Measurements from ENCODE around the gene MILR1. TPM values are rescaled to one million over a fixed set of nuclear protein-coding genes. Genes with fewer than 3 reads are reported as not detected.

MILR1 gene
- total RNA-seq, 1 donor from 2014 or later: 1.9 TPM

- Histone ChIP-seq H2AFZ (ENCODE audit: low read depth, low read length) (no peak overlapping the region), H3K4me2 (ENCODE audit: low read length) (no peak overlapping the region), H3K27ac (ENCODE audit: low read depth, low read length) (no peak overlapping the region), H3K79me2 (ENCODE audit: insufficient read depth, low read length) (no peaks in the 10 kb centered on the region), H3K4me1 (ENCODE audit: insufficient read depth, low read length) (no peaks in the 10 kb centered on the region), H4K20me1 (ENCODE audit: insufficient read depth, low read length) (no peaks in the 10 kb centered on the region), H3K36me3 (ENCODE audit: insufficient read depth, low read length) (peaks cover 5% of the 10 kb centered on the region), H3K9me3 (ENCODE audit: insufficient read depth, low read depth, low read length) (no peaks in the 10 kb centered on the region), H3K9ac (ENCODE audit: low read length) (no peak overlapping the region), H3K27me3 (ENCODE audit: insufficient read depth, low read length) (no peaks in the 10 kb centered on the region), H3K4me3 (ENCODE audit: insufficient read depth, low read depth, low read length) (no peak overlapping the region)
- Mint-ChIP-seq H3K36me3 (ENCODE audit: low read depth, unreplicated experiment) (peaks cover 2% of the 10 kb centered on the region), H3K27ac (ENCODE audit: unreplicated experiment) (no peak overlapping the region), H3K4me1 (ENCODE audit: low read depth, unreplicated experiment) (peaks cover 8% of the 10 kb centered on the region), H3K27me3 (ENCODE audit: low read depth, unreplicated experiment) (no peaks in the 10 kb centered on the region), H3K4me3 (ENCODE audit: unreplicated experiment) (no peak overlapping the region), H3K9me3 (ENCODE audit: unreplicated experiment) (no peaks in the 10 kb centered on the region)
- FAIRE-seq: no peak
- DNase-seq (ENCODE audit: low read depth): no peak
- no peak for TF ChIP-seq CTCF (IDR thresholded peaks at IDR 0.05; ENCODE audit: insufficient read depth, low read depth, low read length)
- no peak for TF ChIP-seq EZH2 (IDR thresholded peaks at IDR 0.05; ENCODE audit: insufficient read depth, low read length)
These were observed 28.9 kb downstream of the MILR1 start for GRCh38 chr17:64477849-64478248.

- Histone ChIP-seq H3K27me3 (ENCODE audit: insufficient read depth, low read length) (no peaks in the 10 kb centered on the region), H3K36me3 (ENCODE audit: insufficient read depth, low read length) (peaks cover 5% of the 10 kb centered on the region), H3K4me1 (ENCODE audit: insufficient read depth, low read length) (no peaks in the 10 kb centered on the region), H3K4me2 (ENCODE audit: low read length) (no peak overlapping the region), H3K4me3 (ENCODE audit: insufficient read depth, low read depth, low read length) (no peak overlapping the region), H4K20me1 (ENCODE audit: insufficient read depth, low read length) (no peaks in the 10 kb centered on the region), H2AFZ (ENCODE audit: low read depth, low read length) (no peak overlapping the region), H3K9ac (ENCODE audit: low read length) (no peak overlapping the region), H3K79me2 (ENCODE audit: insufficient read depth, low read length) (no peaks in the 10 kb centered on the region), H3K9me3 (ENCODE audit: insufficient read depth, low read depth, low read length) (no peaks in the 10 kb centered on the region), H3K27ac (ENCODE audit: low read depth, low read length) (no peak overlapping the region)
- Mint-ChIP-seq H3K36me3 (ENCODE audit: low read depth, unreplicated experiment) (peaks cover 9% of the 10 kb centered on the region), H3K4me1 (ENCODE audit: low read depth, unreplicated experiment) (peaks cover 11% of the 10 kb centered on the region), H3K27me3 (ENCODE audit: low read depth, unreplicated experiment) (no peaks in the 10 kb centered on the region), H3K9me3 (ENCODE audit: unreplicated experiment) (no peaks in the 10 kb centered on the region), H3K4me3 (ENCODE audit: unreplicated experiment) (no peak overlapping the region), H3K27ac (ENCODE audit: unreplicated experiment) (no peak overlapping the region)
- TF ChIP-seq EZH2 (IDR thresholded peaks at IDR 0.05; ENCODE audit: insufficient read depth, low read length): no peak
- no peak for TF ChIP-seq CTCF (IDR thresholded peaks at IDR 0.05; ENCODE audit: insufficient read depth, low read depth, low read length)
- DNase-seq (ENCODE audit: low read depth) (no peak), FAIRE-seq (no peak)
These were observed 32.0 kb downstream of the MILR1 start for GRCh38 chr17:64480951-64481350.

- Mint-ChIP-seq H3K27me3 (ENCODE audit: low read depth, unreplicated experiment) (no peaks in the 10 kb centered on the region), H3K27ac (ENCODE audit: unreplicated experiment) (no peak overlapping the region), H3K9me3 (ENCODE audit: unreplicated experiment) (no peaks in the 10 kb centered on the region), H3K36me3 (ENCODE audit: low read depth, unreplicated experiment) (peaks cover 12% of the 10 kb centered on the region), H3K4me3 (ENCODE audit: unreplicated experiment) (no peak overlapping the region), H3K4me1 (ENCODE audit: low read depth, unreplicated experiment) (peaks cover 11% of the 10 kb centered on the region)
- Histone ChIP-seq H3K36me3 (ENCODE audit: insufficient read depth, low read length) (peaks cover 5% of the 10 kb centered on the region), H3K9ac (ENCODE audit: low read length) (no peak overlapping the region), H3K27ac (ENCODE audit: low read depth, low read length) (no peak overlapping the region), H3K4me1 (ENCODE audit: insufficient read depth, low read length) (no peaks in the 10 kb centered on the region), H3K9me3 (ENCODE audit: insufficient read depth, low read depth, low read length) (no peaks in the 10 kb centered on the region), H3K4me3 (ENCODE audit: insufficient read depth, low read depth, low read length) (no peak overlapping the region), H3K79me2 (ENCODE audit: insufficient read depth, low read length) (no peaks in the 10 kb centered on the region), H2AFZ (ENCODE audit: low read depth, low read length) (no peak overlapping the region), H3K27me3 (ENCODE audit: insufficient read depth, low read length) (no peaks in the 10 kb centered on the region), H3K4me2 (ENCODE audit: low read length) (no peak overlapping the region), H4K20me1 (ENCODE audit: insufficient read depth, low read length) (no peaks in the 10 kb centered on the region)
- no peak for FAIRE-seq
- TF ChIP-seq EZH2 (IDR thresholded peaks at IDR 0.05; ENCODE audit: insufficient read depth, low read length): no peak
- no peak for DNase-seq (ENCODE audit: low read depth)
These were observed 35.5 kb downstream of the MILR1 start for GRCh38 chr17:64484380-64484779.
